ENCODE measurements around the gene IL6R.
"Not testable (repeated sequence)": the region's sequence is repeated elsewhere in the genome, so short reads cannot be mapped to it uniquely, and the experiment has no call there.

Gene IL6R

DNA sequence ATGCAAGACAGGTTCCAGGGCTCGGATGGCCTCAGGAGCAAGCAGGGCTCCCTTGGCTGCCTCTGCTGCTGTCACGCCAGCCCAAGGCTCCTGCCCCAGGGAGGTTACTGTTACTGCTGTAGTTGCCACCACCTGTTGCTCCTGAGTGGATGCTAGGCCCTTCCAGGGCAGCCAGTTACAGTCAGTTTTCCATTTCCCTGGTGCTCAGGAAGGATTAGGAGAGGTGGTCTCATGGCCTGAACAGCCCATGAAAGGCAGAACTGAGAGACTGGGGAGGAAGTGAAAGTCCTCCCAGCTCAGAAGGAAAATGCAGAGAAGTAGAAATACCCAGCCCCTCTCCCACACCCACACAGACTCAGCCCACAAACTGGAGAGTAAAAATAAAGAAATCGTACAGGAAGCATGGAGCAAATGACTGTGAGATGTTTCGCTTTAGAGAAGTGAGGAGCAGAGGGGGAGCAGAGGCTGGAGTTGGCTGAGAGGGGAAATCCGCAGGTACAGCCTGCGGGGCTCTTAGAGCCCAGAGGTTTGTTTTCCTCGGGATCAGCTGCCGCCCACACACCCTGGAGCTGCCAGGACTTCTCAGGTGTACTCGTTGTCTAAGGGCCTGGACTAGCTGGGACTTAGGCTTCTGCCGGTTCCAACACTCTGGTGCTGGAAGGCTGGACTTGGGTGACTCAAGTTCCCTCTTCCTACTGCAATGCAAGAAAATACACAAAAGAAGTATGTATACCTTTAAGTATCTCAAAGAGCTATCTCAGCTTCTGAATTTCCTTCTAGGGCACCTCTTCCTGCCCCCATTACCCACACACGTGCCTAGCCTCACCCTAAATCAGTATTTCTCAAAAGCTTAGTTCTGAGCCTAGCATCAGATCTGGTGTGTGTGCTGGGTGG lies 2.3 kb downstream of the IL6R start:
- no peak for DNase-seq

DNA sequence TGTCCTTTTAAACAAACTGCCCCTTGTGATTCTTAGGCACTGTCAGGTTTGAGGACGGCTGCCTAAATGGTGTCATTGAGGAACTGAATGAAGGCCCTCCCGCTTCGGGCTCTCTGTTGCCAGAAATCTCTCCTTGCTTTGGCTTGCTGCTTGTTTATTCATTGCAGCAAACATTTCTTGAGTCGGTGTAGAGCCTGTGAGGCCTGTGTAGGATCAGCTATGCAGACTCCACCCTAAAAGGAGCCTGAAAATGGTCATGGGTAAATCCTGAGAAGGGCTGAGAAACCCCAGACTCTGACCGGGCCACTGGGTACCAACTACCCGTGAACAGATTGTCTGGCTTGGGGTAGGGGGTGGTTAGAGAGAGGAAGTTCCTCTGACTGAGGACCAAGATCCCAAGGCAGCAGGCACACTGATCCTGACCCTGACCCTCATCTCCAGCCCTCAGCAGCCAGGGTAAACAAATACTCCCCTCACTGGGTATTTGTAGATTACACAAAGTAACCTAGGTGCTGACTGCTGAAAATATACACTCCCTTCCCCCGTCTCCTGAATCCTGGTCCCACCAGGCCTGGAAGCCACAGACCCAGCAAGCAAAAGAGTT lies 3.1 kb downstream of the IL6R start:
- DNase-seq: no peak

DNA sequence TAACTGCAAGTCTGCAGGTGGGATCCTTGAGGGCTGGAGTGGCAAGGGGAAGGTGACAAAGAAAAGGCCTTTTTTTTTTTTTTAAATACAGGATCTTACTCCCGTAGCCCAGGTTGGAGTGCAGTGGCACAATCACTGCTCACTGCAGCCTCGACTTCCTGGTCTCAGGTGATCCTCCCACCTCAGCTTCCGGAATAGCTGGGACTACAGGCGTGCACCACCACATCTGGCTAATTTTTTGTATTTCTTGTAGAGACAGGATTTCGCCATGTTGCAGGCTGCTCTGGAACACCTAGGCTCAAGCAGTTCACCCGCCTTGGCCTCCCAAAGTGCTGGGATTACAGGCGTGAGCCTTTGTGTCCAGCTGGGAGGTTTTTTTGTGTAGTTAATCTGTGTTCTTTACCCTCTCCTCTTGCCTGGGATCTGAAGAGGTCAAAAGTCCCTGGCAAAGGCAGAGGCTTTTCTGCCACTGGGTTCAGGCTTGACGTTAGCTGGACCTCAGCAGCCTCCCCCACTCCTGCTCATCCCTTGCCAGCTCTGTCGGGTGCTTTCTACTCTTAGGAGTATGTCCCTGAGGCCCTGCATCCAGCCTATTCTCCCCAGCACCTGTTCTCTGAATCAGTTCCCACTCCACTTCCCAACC lies 5.2 kb downstream of the IL6R start:
- DNase-seq: no peak

DNA sequence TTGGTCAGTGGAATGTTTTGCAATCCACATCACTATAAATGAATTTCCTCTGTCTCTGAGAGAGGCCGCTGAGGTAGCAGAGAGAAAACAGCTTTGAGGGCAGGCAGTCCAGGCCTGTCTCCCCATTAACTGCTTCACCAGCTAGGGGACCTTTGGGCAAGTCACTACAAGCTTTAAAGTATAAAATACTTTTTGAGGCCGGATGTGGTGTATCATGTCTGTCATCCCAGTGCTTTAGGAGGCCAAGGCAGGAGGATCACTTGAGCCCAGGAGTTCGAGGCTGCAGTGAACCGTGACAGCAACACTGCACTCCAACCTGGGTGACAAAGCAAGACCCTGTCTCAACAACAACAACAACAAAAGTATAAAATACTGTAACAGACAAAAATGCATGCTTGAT lies 6.4 kb downstream of the IL6R start:
- no peak for DNase-seq

DNA sequence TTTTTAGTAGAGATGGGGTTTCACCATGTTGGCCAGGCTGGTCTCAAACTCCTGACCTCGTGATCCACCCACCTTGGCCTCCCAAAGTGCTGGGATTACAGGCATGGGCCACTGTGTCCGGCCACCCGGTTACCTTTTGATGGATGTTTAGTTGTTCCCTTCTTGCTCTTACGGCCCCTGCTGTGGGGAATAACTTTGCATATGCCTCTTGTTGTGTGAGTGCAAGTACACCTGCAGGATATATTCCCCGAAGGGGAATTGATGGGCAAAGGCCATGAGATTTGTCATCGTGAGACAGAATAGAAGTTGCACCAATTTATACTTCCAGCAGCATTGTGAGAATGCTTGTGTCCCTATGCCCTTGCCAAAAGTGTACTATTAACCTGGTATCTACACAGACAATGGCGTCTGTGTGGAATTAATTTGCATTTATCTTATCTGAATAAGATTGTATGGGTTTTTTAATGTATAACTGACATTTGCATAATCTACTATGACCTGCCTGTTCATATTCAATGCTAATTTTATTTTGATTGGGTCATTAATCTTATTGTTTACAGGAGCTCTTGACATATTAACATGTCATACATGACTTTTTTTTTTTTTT lies 8.1 kb downstream of the IL6R start:
- DNase-seq: no peak

DNA sequence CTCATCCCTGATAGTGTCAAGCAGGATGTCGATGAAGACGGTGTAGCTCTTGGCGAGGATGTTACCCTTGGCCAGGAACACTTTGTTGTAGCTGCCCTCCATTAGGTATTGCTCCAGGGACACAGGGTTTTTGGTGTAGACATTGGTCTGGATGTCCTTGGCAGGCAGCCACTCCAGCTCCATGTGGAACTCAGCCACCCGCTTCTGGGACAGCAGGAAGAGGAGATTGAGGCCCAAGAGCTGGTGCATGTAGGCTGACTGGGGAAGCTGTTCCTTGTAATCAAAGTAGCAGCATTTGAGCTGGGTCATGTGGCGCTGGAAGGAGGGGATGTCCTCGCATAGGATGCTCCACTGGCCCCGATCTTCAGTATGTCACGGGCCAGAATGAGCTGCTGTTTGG lies 9.5 kb downstream of the IL6R start:
- no peak for DNase-seq

DNA sequence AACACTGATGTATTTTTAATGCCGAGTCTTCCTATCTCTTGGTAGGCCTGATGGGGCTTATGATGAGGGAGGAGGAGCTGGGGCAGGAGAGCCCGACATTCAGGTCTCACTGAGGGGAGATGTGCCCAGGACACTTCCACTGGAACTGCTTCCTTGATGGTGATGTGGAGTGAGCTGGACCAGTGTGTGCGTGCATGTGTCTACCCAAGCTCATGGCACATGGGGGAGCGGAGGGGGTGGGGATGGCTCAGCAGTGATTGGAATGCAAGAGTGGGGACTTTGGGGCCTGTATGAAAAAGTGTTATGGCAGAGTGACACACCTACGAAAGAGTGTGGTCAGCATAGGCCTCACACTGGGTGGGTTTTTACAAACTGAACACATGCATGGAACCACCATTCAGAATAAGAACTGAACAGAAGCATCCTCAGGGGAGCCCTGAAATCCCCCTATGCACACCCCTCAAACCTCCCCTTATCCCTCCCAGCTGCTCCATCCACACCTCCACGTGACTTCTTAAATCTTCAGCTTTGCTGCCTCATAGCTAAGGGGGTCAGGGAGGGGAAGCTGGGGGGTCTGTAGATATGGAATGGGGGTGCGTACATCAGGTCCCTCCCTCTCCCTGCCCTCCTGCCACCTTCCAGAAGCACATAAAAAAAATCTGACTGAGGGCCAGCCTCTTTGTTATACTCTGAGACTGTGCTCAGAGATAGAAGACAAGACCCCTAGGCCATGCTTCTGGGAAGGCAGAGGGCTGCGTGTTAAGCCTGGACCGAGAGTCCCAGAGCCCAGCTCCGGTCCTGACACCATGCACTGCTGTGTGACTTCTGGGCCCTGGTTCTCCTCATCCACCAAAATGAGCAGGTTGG lies 11.6 kb downstream of the IL6R start:
- no peak for DNase-seq

DNA sequence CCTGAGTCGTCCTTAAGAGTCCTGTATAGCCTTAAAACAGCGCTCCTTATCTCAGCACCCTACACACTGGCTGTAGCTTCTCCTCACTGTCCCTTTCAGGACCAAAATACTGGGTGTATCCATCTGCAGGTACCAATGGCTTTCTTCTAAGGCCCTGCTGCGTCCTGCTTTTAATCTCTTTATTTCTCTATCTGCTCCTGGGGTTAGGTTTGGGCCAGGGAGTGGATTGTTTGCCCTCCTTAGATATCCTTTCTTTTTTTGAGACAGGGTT lies 12.1 kb downstream of the IL6R start:
- no peak for DNase-seq

DNA sequence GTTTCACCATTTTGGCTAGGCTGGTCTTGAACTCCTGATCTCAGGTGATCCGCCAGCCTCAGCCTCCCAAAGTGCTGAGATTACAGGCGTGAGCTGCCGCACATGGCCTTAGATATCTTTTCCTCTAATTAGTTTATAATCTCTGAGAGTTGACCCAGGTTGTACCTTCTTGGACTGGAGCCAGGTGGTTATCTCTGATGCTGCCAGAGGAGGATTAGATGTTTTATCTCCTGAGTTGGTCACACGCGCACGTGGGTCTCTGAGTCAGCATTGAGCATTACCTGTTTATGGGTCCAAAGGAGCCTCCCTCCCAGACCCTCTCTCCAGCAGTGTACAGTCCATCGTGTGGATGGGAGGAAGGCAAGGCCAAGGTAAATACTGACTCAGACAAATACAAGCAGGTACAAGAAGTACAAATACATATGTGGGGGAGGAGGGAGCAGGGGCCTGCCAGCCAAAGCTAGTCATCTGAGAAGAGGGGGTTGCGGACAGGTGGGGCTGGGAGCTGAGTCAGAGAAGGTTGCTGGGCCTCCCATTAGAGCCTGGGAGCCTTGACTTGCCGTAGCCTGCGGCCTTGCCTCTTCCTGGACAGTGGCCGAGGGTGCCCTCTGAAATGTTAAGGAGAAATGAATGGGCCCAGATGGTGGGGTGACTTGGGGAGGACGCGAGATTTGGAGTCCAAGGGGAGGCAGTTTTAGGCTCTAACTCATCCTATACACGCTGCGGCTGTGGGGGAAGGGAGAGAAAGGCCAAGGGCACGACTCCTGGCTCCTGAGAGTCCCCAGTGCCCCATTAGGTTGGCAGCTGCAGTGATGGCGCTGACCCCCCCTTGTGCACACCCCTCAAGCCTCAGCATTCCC lies 13.1 kb downstream of the IL6R start:
- no peak for DNase-seq

DNA sequence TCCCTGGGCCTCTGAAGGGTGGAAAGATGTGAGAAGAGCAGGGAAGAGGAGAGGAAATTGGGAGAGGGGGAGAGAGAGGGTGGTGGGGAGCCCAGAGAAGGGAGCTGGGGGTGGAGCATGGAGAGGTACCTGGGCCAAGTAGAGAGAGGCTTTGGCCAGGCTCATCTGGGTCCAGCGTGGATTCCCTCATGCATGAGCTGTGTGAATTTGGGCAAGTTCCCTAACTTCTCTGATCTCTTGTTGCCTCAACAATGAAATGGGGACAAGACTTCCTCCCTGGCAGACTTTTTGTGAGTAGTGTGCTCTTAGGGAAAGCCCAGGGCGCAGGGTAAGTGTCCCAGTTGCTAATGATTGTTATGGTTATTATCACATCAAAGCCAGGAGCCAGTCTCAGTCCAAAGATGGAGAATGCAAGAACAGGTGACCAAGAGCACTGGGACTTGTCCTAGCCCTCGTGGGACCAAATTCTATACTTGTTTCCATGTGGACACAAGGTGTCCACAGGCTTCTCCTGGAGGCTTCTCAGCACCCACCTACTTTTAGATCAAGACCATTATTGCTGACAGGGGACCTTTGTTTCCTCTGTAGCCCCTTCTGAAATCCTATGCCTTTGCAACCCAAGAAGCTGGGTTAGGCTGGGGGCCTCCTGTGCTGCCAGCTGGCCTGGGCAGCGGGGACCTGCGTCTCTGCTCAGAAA lies 13.9 kb downstream of the IL6R start:
- no peak for DNase-seq

DNA sequence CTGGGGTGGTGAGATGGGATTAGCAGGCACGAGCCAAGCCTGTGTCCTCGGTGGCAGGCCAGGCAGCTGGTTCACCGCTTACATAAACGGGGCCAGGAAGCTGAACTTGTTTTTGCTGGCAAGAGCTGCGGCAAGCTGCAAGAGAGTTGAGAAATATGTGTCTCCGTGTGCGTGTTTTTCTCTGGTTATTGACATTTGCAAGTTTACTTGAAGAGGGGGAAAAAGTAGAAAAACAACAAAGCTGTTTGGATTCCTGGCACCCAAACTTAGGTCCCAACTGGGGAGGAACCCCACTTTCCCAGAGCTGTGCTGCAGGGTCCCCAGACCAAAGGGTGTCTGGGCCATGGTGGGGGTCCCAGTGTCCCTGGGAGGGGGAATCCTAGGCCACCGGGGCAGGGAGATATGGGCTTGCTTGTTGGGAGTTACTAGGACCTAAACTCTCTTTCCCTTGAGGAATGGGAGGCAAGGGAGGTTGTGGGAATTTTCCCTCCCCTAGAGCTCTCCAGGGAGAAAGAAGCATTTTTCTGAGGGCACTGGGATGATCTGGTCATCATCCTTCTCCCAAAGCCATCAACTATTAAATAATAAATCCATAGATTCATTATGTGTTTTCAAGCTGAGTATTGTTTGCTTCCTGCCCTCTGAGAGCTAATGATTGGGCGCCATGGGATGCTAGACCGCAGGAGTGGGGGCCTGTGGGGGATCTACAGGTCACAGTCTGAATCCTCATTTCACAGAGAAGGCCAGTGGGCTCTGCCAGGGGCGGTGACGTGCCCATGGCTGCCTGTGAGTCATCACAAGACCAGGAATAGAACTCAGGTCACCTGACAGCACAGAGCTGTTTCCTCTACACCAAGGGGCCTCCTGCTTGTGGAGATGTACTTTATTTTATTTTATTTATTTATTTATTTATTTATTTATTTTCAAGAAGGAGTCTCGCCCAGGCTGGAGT lies 14.8 kb downstream of the IL6R start:
- DNase-seq: no peak

DNA sequence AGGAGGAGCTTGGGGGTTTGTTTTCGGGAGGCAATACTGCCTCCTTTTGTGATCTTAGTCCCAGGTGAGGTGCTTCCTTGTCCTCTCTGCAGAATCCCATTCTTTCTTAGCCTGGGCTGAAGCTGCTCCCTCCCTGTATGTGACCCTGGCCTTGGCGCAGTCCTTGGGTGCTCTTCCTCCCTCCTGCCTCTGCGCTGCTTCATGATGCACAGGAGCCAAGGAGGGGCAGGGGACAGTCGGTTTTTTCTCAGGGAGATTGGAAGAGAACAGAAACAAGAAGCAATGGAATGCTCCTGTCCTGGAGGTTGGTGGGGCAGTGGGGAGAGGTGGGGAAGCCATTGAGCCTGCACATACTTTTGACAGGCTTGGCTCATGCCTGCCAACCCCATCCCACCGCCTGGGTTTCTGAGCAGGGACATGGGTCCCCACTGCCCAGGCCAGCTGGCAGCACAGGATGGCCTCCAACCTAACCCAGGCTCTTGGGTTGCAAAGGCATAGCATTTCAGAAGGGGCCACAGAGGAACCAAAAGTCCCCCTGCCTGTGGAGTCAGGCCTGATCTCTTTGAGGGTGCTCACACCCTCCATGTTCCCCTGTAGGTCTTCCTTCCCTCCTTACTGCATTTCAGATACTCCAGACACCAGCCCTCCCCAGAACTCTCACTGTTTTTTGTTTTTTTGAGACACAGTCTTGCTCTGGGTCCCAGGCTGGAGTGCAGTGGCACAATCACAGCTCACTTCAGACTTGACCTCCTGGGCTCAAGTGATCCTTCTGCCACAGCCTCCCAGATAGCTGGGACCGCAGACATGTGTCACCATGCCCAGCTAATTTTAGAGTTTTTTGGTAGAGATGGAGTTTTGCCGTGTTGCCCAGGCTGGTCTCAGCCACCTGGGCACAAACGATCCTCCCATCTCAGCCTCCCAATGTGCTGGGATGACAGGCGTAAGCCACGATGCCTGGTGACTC lies 16.1 kb downstream of the IL6R start:
- DNase-seq: no peak

DNA sequence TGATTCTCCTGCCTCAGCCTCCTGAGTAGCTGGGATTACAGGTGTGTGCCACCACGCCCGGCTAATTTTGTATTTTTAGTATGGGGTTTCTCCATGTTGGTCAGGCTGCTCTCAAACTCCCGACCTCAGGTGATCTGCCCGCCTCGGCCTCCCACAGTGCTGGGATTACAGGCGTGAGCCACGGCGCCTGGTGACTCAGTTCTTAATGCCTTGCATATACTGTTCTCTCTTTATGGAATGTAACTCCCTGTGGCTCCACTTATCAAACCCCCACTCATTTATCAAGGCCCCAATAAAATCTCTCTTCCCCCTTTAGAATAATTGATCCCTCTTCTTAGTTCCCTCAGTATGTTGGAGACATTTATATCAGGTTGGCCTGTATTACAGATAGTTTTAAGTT lies 16.9 kb downstream of the IL6R start:
- DNase-seq: not testable (repeated sequence)

DNA sequence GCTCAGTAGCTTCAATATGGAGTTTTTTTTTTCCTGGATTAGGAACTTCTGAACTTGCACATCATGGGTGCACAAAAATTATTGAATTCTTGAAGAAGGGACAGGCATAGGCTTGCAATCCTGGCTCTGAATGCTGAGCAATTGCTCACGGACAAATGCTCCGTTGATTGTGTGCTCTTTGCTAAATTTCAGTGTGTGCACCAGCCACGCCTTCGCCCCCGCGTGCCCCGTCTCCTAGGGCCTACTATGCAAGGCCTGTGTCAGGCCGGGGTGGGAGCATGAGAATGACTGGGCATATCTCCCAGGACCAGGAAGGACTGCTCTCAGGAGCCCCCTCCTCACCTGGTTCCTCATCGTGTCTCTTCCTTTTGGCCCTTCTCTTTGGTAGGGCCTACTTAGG lies 17.4 kb downstream of the IL6R start:
- no peak for DNase-seq

DNA sequence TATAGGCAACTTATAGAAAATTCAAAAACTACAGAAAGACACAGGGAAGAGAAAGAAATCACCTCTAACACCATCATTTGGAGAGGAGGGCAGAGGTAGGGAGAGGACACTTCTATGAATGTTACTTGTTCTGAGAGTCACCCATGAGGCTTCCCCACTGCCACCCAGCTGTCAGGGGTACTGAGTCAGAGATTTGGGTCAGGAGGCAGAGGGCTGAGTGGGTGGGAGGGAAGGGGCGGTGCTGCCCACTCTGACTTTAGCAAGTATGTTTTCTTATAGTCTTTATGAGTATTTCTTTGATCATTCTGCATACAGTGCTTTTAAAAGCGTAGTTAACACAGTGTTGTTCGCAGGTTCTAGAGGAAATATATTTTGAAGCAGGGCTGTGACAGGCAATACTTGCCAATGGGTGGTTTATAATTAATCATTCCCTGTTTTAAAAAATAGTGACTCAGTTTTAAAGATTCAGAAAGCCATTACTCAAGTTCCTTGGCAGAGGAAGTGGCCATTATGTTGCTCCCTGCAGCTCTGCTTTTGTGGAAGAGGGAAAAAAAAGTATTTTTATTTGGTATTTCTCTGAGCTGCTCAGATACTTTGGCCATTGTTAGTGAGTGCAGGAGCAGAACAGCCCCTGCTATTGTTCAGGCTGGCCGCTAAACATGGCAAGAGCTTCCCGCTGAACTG lies 18.3 kb downstream of the IL6R start:
- no peak for DNase-seq

DNA sequence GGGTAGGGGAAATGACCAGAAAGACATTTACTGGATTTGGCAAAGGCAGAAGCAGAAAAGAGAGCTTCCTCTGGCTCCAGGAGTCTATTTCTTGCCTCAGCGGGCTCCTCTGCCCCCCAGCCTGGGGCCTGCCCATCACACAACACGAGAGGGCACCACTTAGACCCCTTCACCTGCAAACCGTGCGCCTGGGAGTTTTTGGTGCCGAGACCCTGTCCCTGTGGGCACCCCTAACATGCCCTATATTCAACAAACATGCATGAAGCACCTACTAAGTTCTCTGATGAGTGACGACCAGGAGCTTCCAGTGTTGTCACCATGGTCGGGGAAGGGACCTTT lies 18.8 kb downstream of the IL6R start:
- no peak for DNase-seq

DNA sequence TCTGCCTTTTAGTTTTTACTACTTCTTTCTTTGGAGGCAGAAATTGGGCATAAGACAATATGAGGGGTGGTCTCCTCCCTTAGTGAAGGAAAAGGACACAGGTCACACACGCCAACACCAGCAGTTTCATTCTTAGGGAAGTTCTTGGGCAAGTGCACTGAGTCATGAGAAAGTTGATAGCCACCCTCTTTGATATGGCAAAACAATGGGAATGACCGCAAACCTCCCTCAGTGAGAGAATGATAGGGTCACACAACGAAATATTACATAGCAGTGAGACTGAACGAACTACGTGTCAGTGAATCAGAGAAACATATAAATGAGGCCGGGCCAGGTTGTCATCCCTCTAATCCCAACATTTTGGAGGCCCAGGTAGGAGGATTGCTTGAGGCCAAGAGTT lies 20.0 kb downstream of the IL6R start:
- no peak for DNase-seq
